ENCODE results near the gene FSIP1.

- TF ChIP-seq ZBTB49 (CRISPR knock-in tag; IDR thresholded peaks at IDR 0.05; ENCODE audit: borderline replicate concordance) (no peak), CEBPB (tag; IDR thresholded peaks at IDR 0.05) (no peak), ARID1B (IDR thresholded peaks at IDR 0.05) (no peak), CBX3 (IDR thresholded peaks at IDR 0.05; ENCODE audit: borderline replicate concordance in 1 of 2, low read length in 2 of 2) (no peak), KLF13 (tag; IDR thresholded peaks at IDR 0.05; ENCODE audit: borderline replicate concordance, low read depth) (no peak), TCF7 (IDR thresholded peaks at IDR 0.05; ENCODE audit: borderline replicate concordance) (no peak)
- TF ChIP-seq, protein P1, sequence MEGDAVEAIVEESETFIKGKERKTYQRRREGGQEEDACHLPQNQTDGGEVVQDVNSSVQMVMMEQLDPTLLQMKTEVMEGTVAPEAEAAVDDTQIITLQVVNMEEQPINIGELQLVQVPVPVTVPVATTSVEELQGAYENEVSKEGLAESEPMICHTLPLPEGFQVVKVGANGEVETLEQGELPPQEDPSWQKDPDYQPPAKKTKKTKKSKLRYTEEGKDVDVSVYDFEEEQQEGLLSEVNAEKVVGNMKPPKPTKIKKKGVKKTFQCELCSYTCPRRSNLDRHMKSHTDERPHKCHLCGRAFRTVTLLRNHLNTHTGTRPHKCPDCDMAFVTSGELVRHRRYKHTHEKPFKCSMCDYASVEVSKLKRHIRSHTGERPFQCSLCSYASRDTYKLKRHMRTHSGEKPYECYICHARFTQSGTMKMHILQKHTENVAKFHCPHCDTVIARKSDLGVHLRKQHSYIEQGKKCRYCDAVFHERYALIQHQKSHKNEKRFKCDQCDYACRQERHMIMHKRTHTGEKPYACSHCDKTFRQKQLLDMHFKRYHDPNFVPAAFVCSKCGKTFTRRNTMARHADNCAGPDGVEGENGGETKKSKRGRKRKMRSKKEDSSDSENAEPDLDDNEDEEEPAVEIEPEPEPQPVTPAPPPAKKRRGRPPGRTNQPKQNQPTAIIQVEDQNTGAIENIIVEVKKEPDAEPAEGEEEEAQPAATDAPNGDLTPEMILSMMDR (IDR thresholded peaks at IDR 0.05 in 2 of 3, conservative IDR thresholded peaks at IDR 0.05 in 1 of 3; ENCODE audit: insufficient read depth in 2 of 3, low read depth in 1 of 3, low read length in 3 of 3): no peak
These were observed 97.3 kb downstream of the FSIP1 start for GRCh38 chr15:39685367-39685766.

All from K562 (cell line).